HG02943 (cell line): ENCODE results near the gene RAB33A.
A peak's percentile ranks its signal among the peaks of the same experiment; 100 is the strongest.

Experiments
- ATAC-seq: cut with Tn5 transposase; IDR thresholded peaks from one replicate; pipeline ENCODE4 v1.9.1; 2021; ENCODE audit warnings: mild to moderate bottlenecking, low read depth, moderate library complexity; ENCODE audit not compliant: unreplicated experiment

Gene RAB33A

DNA sequence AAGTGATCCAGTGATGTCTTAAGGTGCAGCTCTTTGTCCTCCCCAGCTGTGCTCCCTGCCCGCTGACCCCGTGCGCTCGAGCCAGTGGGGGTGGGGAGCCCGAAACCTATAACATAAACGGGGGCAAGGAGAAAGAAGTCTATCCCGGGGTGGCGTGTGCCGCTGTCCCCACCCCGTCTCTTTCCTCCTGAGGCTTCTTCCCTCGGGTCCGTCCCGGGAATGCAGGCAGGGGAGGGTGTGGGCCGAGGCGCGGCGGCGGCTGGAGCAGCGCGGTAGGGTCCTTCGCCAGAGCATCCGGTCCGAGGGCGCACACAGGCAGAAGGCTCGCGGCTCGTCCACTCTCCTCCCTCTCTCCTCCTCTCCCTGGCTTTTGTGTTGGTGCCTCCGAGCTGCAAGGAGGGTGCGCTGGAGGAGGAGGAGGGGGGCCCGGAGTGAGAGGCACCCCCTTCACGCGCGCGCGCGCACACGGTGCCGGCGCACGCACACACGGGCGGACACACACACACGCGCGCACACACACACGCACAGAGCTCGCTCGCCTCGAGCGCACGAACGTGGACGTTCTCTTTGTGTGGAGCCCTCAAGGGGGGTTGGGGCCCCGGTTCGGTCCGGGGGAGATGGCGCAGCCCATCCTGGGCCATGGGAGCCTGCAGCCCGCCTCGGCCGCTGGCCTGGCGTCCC, at the start of gene RAB33A:
RAB33A (plus strand) TSS at position 517 of the 681 bp plus-strand sequence; CDS start at position 618, 101 bp downstream.
- ATAC-seq = peak; percentile 4

DNA sequence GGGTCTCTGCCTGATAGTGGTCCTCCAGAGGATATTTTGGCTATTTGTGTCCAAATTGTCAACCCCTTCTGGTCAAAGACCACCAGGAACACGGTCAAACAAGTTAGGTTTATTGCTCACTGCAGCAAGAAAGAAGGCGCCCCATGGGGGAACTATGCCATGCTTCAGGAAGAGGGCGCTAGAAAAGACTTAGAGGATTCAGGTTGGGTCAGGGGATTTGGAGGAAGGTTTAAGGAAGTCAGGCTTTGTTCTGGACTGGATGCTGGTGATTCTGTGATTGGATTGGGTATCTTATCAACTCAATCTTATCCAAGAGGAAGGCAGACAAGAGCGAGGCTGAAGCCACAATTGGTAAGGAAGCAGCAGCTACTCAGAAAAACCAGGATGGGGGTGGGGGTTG, 47.2 kb upstream of the RAB33A start:
- ATAC-seq = no peak

DNA sequence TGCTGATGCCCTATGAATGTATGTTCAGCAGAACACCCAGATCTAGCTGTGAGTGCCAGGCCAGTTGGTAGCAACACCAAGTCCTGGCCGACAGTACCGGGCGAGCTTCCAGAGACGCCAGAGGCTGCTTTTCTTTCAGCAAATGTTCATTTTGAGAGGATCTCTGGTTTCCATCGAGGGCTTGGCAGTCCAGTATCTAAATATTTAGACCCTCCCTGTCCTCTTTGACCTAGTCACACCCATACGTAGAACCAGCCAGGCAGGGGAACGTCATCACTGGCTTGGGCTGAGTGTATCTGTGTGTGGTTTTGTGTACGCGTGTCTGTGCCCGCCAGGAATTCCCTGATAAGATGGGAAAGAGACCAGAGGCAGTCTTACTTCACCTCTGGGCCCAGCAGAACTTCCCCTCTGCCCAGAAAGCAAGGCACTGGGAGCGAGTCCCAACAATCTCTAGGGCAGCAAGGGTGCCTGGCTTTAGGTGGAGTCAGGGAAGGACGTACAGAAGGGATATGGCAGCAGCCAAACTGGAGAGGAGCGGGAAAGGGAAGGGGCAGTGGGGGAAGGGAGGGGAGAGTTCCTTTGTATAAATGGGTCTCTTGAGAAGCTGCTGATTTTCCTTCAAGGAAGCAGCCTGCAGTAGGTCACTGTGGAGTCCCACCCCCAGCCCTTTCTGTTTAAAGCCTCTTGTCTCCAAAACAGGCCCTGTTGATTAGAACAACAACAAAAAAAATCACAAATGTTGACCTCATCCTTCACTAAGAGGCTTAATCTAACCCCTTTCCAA, 46.5 kb upstream of the RAB33A start:
- no peak for ATAC-seq

DNA sequence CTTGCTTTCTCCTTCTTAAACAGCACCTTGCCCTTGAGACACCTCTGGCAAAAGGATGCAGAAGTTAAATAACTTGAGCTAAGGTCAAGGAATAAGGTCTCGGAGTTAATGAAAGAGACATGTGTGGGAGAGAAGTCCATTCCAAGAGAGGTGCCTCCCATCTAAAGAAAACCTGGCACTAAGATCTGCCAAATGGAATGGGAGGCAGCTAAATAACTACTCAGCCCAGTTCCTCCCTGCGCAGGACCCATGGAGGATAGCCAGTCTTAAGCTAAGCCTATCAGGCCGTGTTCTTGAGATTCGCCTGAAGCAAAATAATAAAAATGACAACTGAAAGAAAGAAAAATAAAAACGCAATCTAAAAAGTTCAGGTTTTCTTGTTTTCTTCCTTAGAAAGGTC, 40.8 kb upstream of the RAB33A start:
- ATAC-seq = no peak

DNA sequence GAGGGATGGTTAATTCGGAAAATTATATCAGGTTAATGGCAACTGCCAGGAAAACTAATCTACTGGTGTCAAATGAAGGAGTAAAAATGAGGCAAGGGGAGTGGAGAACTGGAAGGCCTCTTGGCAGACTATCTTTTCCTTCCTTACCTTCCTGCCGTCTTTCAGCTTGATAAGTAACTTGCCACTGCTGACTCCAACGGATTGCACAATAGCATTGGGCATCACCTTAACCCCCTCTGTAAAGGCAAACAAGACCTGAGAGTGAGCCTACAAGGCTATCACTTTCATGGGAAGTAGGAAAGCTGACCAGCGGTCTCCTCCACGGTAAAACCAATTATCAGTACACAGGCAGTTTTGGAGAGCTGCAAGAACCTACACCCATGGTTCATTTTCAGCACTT, 35.3 kb upstream of the RAB33A start:
- ATAC-seq = no peak

DNA sequence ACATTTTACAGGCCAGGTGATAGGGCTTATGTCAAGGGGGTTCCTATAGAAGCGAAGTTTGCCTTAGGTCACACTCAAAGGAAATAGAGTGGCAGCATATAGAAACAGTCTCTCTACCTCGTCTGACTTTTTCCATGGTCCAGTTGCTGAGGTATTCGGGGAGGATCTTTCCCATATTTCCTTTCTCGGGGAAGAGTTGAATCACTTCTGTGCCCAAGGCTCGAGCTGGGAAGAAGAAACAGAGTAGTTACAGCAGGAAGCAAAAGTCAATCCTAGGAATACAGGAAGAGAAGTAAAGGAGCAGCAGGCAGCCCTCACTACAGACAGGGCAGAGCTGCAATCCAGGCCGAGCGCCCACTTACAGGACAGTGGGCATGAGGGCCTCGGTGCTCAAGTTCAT, 34.8 kb upstream of the RAB33A start:
- ATAC-seq = no peak

DNA sequence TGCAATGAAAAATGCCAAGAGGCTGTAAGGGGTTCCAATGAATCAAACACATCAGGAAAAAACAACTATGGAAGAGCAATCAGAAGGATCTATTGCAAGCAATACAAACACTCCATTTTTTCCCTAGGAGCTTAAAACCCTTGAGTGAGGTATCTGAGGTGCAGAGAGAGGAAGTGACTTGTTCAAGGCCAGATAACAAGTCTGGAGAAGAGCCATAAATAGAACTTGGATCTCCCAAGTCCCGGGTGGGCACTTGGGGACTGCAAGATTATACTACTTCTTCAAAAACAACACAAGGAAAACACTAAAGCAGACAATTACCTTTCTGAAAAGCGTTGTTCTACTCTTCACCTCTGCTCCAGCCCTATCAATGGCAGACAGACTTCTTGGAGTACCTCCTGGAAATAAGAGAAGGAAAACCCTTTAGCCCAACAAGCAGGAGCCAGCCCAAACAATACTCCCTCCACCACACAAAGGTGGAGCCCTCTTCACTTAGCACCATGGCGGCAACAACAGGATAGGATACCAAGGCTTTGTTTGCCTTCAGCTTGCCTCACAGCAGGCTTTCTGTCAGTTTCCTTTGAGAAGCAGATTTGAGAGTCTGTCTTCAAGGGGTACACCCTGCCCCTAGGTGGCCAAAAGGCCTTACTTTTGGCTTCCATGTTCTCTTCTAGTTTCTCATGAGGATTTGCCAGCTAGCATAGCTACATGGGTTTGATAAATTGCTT, 32.1 kb upstream of the RAB33A start:
- ATAC-seq = no peak

DNA sequence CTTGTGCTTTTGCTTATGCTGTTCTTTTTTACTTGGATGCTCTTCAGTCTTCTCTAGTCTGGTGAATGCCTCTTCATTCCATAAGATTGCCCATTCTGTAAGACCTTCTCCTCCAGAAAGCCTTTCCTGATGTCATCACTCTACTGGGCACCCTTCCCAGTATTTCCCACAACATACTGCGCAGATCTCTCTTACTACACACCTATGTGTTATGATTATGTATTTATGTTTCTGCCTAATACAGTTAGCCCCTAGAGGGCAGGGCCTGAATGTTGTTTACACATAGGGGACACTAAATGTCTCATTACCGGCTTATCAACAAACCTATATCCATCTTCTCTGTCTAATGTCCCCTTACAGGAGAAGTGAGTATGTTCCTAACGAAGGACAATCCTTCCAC, 27.3 kb upstream of the RAB33A start:
- no peak for ATAC-seq

DNA sequence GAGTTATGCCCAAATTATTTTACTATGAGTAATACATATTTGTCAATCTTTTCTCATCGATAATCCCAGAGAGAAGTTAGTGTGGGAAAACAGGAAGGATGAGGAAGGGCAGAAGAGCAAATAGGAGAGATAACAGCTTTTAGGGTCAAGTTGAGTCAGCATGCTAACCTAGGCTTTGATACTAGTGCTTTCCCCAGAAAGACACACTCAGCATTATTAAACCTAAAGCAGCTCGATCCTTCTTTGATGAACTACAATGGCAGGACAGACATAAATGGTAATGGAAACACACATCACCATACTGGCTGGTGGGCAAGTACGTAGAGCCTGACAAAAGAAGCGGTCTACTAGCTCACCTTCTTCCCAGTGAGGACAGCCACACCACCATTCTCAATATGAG, 26.6 kb upstream of the RAB33A start:
- no peak for ATAC-seq

DNA sequence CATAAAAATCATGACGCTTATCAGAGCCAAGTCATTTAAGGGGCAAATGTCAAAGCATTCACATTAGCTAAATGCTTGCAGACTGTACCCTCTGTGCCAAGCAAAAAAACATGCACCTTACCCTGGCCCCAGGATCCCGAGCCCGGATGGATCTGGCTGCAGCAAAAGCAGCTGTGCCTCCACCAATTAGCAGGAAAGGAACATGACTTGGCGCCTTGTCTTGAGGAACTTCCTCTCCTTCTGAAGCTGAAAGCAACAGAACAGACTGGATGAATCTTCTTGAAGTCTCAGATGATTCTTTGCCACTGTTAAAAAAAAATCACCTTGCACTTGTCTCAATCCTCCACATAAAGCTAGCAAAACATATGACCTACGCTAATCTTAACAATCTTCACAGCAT, 24.1 kb upstream of the RAB33A start:
- ATAC-seq = no peak

DNA sequence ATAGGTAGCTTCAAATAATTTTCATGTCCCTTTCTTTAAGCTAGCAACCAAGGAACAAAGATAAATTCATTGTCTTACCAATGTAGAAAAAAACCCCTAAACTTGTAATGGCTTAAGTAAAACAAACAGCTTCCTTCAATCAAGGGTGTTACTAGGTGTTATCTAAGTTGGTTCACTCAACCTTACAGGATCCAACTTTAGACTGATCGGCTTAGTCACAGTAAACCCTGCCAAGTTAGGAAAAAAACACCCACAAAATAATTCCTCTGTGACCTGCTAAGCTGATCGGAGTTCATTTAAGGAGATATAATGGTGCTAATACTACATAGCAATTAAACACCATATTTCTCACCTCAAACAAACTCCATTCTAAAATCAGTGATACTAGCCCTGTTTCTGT, 16.2 kb upstream of the RAB33A start:
- no peak for ATAC-seq

DNA sequence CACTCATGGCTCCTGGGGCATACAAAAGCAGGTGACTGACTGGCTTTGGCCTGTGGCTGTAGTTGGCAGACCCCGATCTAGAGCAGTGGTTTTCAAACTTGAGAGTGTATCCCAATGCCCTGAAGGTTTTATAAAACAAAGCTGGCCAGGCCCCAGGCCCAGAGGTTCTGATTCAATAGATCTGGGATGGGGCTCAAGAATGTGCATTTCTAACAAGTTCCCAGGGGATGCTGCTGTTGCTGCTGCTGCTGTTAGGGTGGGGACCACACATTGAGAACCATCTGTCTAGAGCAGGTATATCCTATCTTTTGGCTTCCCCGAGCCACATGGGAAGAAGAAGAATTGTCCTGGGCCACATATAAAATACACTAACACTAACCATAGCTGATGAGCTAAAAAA, 13.5 kb upstream of the RAB33A start:
- ATAC-seq = no peak

DNA sequence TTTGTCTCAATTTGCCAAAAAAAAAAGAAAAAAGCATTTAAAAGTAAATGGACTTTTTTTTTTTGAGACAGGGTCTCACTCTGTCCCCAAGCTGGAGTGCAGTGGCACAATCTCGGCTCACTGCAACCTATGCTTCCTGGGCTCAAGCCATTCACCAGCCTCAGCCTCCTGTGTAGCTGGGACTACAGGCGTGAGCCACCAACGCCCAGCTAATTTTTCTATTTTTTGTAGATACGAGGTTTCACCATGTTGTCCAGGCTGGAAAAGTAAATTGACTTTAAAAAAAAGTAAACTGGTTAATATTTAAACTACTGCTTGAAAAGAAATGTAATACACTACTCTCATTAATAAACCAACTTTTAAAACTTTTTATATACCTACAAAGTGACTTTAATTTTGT, 12.0 kb upstream of the RAB33A start:
- no peak for ATAC-seq

DNA sequence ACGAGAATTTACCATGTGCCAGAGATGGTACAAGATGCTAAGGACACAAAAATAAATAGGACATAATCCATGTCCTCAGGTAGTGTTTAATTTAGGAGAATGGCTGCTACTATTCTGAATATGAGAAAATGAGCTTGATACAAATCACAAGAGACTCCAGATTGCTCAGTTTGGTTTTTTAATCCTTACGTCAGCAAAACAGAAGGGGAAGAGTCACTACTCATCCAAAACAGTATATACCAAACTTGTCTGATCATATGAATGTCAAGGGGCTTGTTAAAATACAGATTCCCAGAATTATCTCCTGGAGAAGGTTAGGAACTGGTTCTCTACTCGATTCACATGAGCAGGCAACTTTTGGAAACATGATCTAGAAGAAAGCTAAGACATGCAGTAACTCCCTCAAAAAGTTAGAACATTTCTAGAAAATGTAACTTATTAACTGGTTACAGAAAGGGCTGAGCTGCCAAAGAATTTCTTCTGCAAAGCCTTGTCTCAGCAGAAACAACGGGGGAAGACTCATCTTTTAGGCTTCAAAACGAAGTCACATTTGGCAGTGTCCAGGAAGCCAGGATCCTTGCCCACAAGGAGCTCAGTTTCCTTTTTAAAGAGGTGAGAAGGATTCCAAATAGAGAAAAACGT, 9.5 kb upstream of the RAB33A start:
- ATAC-seq = no peak

DNA sequence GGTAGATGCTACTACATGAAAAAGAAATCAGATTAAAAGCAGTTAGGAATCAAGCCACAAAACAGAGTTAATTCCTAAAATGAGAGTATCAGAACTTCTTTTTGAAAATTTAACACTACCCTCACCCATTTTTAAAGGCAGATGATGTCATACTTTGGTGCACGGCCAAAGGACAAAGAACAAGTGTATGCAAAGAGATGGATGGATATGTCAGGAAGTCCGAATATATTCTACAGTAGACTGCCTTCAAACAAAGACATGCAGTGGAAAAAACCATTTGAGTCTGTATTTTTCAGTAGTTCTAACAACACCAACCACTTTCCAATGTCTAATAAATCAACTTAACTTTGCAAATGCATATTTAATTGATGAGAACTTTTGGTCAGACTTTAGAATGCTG, 8.4 kb upstream of the RAB33A start:
- no peak for ATAC-seq

DNA sequence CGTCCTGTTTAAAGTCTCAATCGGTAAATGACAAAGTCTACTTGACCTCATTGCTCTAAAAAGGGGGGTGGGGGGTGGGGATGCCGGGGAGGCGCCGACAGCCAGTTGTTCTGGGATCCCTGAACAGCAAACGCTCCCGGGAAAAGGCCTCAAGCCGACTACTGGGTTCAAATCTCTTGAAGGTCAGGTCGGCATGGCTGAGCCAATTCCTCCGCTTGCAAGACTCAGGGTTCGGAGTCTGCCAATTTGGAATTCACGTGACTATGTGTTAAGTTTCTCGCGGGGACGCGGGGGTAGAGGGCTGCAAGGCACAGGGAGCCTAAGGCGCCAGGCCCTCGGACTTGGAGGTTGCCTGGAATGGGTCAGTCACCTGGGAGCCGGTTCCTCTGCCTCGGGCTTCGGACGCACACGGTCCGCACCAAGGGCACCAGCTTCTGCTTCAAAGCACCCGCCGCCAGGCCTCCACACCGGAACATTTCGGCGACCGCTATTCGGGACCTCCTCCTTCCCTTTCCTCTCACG, 6.5 kb upstream of the RAB33A start:
- no peak for ATAC-seq

DNA sequence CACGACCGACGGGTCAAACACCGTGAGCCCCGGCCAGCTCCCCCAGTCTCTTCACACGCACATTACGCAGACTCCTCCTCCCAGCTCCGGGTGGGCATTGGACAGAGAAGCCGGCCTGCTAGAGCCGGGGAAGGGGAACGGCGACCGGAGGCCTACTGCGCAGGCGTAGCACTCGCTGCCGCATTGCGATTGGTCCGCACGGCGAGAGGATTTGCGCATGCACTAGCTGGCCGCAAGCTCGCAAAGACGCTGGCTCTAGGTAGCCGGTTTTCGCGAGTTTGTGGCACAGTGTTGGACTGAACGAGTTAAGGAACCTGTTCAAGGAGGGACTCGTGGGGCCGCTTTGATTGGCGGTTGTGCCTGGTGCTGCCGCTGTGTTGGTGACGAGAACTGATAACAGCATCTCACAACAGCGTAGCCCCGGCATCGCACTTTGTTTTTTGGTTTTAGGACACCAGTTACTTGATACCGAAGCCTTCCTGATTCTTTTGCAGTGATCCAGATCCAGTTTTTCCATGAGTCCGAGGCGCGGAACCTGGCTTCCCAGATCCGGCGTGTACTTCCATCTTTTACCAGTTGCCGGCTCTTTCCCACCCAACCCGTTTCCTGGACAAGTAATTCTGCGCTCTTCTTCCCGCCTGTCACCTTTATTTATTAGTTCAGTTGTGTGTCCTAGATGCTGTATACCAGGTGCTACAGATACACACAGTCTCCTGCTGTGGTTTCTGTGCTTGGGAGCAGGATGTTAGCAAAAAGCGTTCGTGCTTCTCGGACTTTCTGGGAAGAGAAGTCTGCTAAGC, 5.9 kb upstream of the RAB33A start, which contains the start of gene AIFM1:
AIFM1 (minus strand) TSS at position 139 of the 800 bp plus-strand sequence. CDS start 185 bp downstream, outside the sequence.
- peak; percentile 88 for ATAC-seq

DNA sequence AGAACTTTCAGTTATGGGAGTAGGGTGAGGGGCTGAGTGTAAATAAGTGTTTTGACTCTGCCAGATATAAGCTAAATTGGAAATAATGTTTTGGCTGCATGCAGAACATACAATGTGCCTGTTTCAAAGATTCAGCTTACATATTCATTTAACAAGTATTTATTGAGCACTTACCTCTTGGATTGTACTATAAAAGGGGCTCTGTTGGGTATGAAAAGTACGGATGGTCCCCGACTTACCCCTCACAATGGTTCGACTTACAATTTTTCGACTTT, 5.3 kb upstream of the RAB33A start:
- no peak for ATAC-seq

DNA sequence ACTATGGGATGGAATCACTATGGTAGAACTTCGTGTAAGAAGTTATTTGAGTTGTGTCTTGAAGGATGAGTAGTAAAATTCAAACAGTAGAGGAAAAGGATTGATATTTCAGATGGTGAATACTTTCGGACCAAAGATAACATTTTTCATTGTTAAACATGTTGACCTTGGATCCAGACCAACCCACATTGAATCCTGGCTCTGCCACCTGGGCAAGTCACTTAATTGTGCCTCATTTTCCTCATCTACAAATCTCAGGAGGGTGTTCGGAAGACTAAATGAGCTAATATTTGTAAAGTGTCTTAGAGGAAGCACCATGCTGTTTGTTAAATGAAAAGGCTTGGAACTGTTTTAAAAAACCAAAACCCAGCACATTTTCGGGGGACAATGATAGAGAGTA, 4.7 kb upstream of the RAB33A start:
- no peak for ATAC-seq
